C4-2B (cell line): Measurements from ENCODE around the gene ZSWIM1.

ENCODE experiments used
- ZFX ChIP-seq: fragments of 450-650 bp; IDR thresholded peaks from 2 replicates; pipeline ENCODE4 v1.6.1; 2017
- TF ChIP-seq, protein P1 (sequence below): fragments of 450-650 bp; conservative IDR thresholded peaks from 2 replicates; pipeline ENCODE4 v1.5.1; 2017; ENCODE audit warnings: mild to moderate bottlenecking

DNA sequence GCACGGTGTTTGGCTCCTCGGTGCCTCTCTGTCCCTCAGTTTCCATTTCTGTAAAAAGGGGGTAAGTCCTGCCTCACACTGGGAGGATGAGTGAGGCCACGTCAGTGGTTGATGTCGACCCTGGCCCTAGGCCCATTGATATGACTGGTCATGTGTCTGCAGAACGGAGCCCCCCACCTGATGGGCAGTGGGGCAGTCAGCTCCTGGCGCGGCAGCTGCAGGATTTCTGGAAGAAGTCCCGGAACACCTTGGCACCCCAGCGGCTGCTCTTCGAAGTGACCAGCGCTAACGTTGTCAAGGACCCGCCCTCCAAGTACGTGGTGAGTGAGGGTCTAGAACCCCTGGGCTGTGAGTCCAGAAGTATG, 46.2 kb upstream of the ZSWIM1 start:
- TF ChIP-seq, protein P1, sequence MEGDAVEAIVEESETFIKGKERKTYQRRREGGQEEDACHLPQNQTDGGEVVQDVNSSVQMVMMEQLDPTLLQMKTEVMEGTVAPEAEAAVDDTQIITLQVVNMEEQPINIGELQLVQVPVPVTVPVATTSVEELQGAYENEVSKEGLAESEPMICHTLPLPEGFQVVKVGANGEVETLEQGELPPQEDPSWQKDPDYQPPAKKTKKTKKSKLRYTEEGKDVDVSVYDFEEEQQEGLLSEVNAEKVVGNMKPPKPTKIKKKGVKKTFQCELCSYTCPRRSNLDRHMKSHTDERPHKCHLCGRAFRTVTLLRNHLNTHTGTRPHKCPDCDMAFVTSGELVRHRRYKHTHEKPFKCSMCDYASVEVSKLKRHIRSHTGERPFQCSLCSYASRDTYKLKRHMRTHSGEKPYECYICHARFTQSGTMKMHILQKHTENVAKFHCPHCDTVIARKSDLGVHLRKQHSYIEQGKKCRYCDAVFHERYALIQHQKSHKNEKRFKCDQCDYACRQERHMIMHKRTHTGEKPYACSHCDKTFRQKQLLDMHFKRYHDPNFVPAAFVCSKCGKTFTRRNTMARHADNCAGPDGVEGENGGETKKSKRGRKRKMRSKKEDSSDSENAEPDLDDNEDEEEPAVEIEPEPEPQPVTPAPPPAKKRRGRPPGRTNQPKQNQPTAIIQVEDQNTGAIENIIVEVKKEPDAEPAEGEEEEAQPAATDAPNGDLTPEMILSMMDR, result no peak
- no peak for TF ChIP-seq ZFX
